GM12875 (cell line): ENCODE results near the gene VPS13C.

Experiments used
- H3K4me3 ChIP-seq: one replicate; pipeline ENCODE4 v1.5.1; 2011; ENCODE audit warnings: low read depth, low read length, control low read depth
- CTCF ChIP-seq: IDR thresholded peaks from 2 replicates; pipeline ENCODE4 v1.5.1; 2011; ENCODE audit warnings: low read depth, mild to moderate bottlenecking, control low read depth, inconsistent platforms, low read length, moderate library complexity, borderline replicate concordance; ENCODE audit not compliant: insufficient read depth

Gene VPS13C

GRCh38 chr15:61890106-61890505 lies 170.1 kb downstream of the VPS13C start:
- H3K4me3 ChIP-seq, result no peak overlapping the region
- no peak for TF ChIP-seq CTCF

- H3K4me3 ChIP-seq, result no peak overlapping the region
- no peak for TF ChIP-seq CTCF
These were observed 170.5 kb downstream of the VPS13C start for GRCh38 chr15:61889706-61890105.

GRCh38 chr15:61888074-61888780 lies 172.0 kb downstream of the VPS13C start:
- TF ChIP-seq CTCF, result no peak

GRCh38 chr15:61880084-61880483 lies 180.2 kb downstream of the VPS13C start:
- no peak overlapping the region for H3K4me3 ChIP-seq
- TF ChIP-seq CTCF, result no peak

More at GRCh38 chr15:61888074-61888780, 172.0 kb downstream of the VPS13C start:
- H3K4me3 ChIP-seq, result no peak overlapping the region

- TF ChIP-seq CTCF, result no peak
These were observed 181.0 kb downstream of the VPS13C start for GRCh38 chr15:61879219-61879618.

GRCh38 chr15:61871926-61872522 lies 188.2 kb downstream of the VPS13C start:
- TF ChIP-seq CTCF, result 0 out of 2 replicates have a peak, but pooled peaks have one; percentile 8
- H3K4me3 ChIP-seq, result no peak overlapping the region

More at GRCh38 chr15:61879219-61879618, 181.0 kb downstream of the VPS13C start:
- H3K4me3 ChIP-seq, result no peak overlapping the region

GRCh38 chr15:61869656-61870055 lies 190.6 kb downstream of the VPS13C start:
- H3K4me3 ChIP-seq, result no peak overlapping the region
- no peak for TF ChIP-seq CTCF
